ENCODE data around the gene CLEC6A.

DNA sequence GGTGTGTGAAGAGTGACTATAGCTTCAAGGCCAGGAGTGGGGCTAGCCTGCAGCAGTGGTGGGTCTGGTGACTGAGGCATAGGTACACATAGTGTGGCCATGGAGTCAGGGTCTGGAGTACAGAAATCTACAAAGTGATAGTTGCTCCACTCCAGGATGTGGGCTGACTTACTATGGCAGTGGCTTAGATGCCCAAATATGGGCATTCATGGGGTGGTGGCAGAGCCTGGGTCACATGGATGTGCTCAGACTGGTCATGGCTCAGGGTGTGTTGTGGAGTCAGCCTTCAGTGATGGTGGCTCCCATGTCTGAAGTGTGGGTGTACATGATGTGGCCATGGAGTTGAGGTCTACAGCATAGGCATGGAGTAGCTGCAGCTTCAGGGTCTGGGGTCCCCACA, 27.3 kb downstream of the CLEC6A start:
- TF ChIP-seq EP300 (IDR thresholded peaks at IDR 0.05): no peak
- TF ChIP-seq, protein P1, sequence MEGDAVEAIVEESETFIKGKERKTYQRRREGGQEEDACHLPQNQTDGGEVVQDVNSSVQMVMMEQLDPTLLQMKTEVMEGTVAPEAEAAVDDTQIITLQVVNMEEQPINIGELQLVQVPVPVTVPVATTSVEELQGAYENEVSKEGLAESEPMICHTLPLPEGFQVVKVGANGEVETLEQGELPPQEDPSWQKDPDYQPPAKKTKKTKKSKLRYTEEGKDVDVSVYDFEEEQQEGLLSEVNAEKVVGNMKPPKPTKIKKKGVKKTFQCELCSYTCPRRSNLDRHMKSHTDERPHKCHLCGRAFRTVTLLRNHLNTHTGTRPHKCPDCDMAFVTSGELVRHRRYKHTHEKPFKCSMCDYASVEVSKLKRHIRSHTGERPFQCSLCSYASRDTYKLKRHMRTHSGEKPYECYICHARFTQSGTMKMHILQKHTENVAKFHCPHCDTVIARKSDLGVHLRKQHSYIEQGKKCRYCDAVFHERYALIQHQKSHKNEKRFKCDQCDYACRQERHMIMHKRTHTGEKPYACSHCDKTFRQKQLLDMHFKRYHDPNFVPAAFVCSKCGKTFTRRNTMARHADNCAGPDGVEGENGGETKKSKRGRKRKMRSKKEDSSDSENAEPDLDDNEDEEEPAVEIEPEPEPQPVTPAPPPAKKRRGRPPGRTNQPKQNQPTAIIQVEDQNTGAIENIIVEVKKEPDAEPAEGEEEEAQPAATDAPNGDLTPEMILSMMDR (IDR thresholded peaks at IDR 0.05): no peak

Measured in gastroesophageal sphincter (tissue), 3 donors.